Left kidney (tissue), 2 donors: Measurements from ENCODE around the gene XAGE2. TPM values are rescaled to one million over a fixed set of nuclear protein-coding genes. Genes with fewer than 3 reads are reported as not detected.

ENCODE experiments used
- DNase-seq: peaks from one replicate; pipeline ENCODE4 v3.0.0-alpha.2; 2013
- polyA plus RNA-seq: library from polyadenylated mRNA; unstranded; fragments of 120-200 nt; gene quantifications from one replicate; pipeline ENCODE4 v1.2.1, GENCODE V29; 2013; ENCODE audit not compliant: insufficient read length

Gene XAGE2
- polyA plus RNA-seq, 1 donor: 0.68 TPM

GRCh38 chrX:52424656-52425055 is 55.8 kb downstream of the XAGE2 start:
- no peak for DNase-seq

Other genes starting within 250 kb of the XAGE2 start
- 46.5 TPM for gene MAGED4, start 184.1 kb upstream of the XAGE2 start, polyA plus RNA-seq
- gene XAGE1A, start 126.8 kb downstream of the XAGE2 start, polyA plus RNA-seq: not detected
- not detected for gene XAGE1B, start 148.0 kb downstream of the XAGE2 start, polyA plus RNA-seq